Uterus (tissue), 4 donors: ENCODE measurements around the gene GNG11. TPM values are rescaled to one million over a fixed set of nuclear protein-coding genes. Genes with fewer than 3 reads are reported as not detected.

Source experiments
- DNase-seq, 2 donors: peaks; one replicate each; pipeline ENCODE4 v3.0.0-alpha.2; 2019 to 2020
- H3K27ac ChIP-seq, 2 donors: fragments of 200-600 bp; sonication (generic); 1 replicate in 1 of 2; 2 replicates in 1 of 2; pipeline ENCODE4 v1.5.1; 2016 to 2018
- H3K27me3 ChIP-seq, 2 donors: fragments of 200-600 bp; sonication (generic); one replicate each; pipeline ENCODE4 v1.5.1; 2018 to 2019; ENCODE audit warnings: control low read depth in 1 of 2
- H3K36me3 ChIP-seq, 2 donors: fragments of 200-600 bp; sonication (generic); one replicate each; pipeline ENCODE4 v1.5.1; 2019; ENCODE audit warnings: control low read depth in 1 of 2
- H3K4me1 ChIP-seq, 2 donors: fragments of 200-600 bp; sonication (generic); one replicate each; pipeline ENCODE4 v1.5.1; 2018 to 2019; ENCODE audit warnings: control low read depth in 1 of 2
- H3K4me3 ChIP-seq, 2 donors: fragments of 200-600 bp; sonication (generic); 1 replicate in 1 of 2; 2 replicates in 1 of 2; pipeline ENCODE4 v1.5.1; 2018 to 2019; ENCODE audit warnings: mild to moderate bottlenecking in 1 of 2
- H3K9me3 ChIP-seq, 2 donors: fragments of 200-600 bp; sonication (generic); one replicate each; pipeline ENCODE4 v1.5.1; 2019; ENCODE audit warnings: control low read depth in 1 of 2
- CTCF ChIP-seq, 4 experiments: fragments of 200-600 bp in 2 of 4; fragments of 450-650 bp in 2 of 4; sonication (generic) in 2 of 4; IDR thresholded peaks; one replicate each; pipeline ENCODE4 v1.5.1; 2016 to 2019; ENCODE audit warnings: antibody characterized with exemption in 4 of 4, mild to moderate bottlenecking in 2 of 4, moderate library complexity in 1 of 4
- POLR2A ChIP-seq, 2 donors: fragments of 450-650 bp; IDR thresholded peaks; one replicate each; pipeline ENCODE4 v1.6.1; 2016; ENCODE audit warnings: antibody characterized with exemption in 2 of 2, mild to moderate bottlenecking in 1 of 2, moderate library complexity in 1 of 2
- intact Hi-C: fragments of 100-400 bp; cut with DNase I; formaldehyde crosslinking; loops from one replicate; pipeline ENCODE4 v1.15.1; 2023; ENCODE audit warnings: low total_unique reads
- total RNA-seq, 4 donors: library from RNA; depleted of rRNA in 3 of 4; stranded (reverse); fragments of >200 nt in 3 of 4; gene quantifications; one replicate each; pipeline versions ENCODE4 v1.1.0 to v1.2.4, GENCODE V29; 2014 to 2023
- donor health status: DM: yes; HTN: yes; CAD: no.

The GNG11 gene
- total RNA-seq, 4 donors from 2014 or later, result 33.0 to 75.9 (median 49.0) TPM

- intact Hi-C loops, result no loop called here
- no peaks in the 10 kb centered on the region for H3K4me1 ChIP-seq
- H3K27me3 ChIP-seq, result no peaks in the 10 kb centered on the region
- H3K9me3 ChIP-seq, result no peaks in the 10 kb centered on the region
- no peak overlapping the region for H3K4me3 ChIP-seq
- DNase-seq, result no peak
- TF ChIP-seq CTCF (IDR thresholded peaks at IDR 0.05) (no peak), POLR2A (IDR thresholded peaks at IDR 0.05) (no peak)
- peak overlapping the region in 1 of 2 donors; percentile 61 for H3K27ac ChIP-seq
- H3K36me3 ChIP-seq, result no peaks in the 10 kb centered on the region
Measured at GRCh38 chr7:93943816-93944540, 22.4 kb downstream of the GNG11 start.

- Histone ChIP-seq H3K36me3 (no peaks in the 10 kb centered on the region), H3K27me3 (no peaks in the 10 kb centered on the region), H3K27ac (peak overlapping the region in 1 of 2 donors; percentile 61), H3K4me3 (no peak overlapping the region), H3K9me3 (no peaks in the 10 kb centered on the region), H3K4me1 (no peaks in the 10 kb centered on the region)
- intact Hi-C loops, result no loop called here
- no peak for DNase-seq
- peak in 1 of 2 donors; percentile 28 for TF ChIP-seq POLR2A (IDR thresholded peaks at IDR 0.05)
- no peak for TF ChIP-seq CTCF (IDR thresholded peaks at IDR 0.05)
Measured at GRCh38 chr7:93944673-93945072, 23.1 kb downstream of the GNG11 start.

- Histone ChIP-seq H3K27me3 (no peaks in the 10 kb centered on the region), H3K27ac (peak overlapping the region; percentile 6 to 61)
- intact Hi-C loops, result no loop called here
Measured at GRCh38 chr7:93945083-93945482, 23.5 kb downstream of the GNG11 start.

GRCh38 chr7:93945756-93946535, 24.4 kb downstream of the GNG11 start:
- Histone ChIP-seq H3K36me3 (no peaks in the 10 kb centered on the region), H3K27ac (peak overlapping the region in 1 of 2 donors; percentile 61), H3K9me3 (no peaks in the 10 kb centered on the region), H3K27me3 (no peaks in the 10 kb centered on the region), H3K4me1 (no peaks in the 10 kb centered on the region), H3K4me3 (no peak overlapping the region)
- no peak for DNase-seq
- intact Hi-C loops, result no loop called here
- TF ChIP-seq CTCF (IDR thresholded peaks at IDR 0.05) (no peak), POLR2A (IDR thresholded peaks at IDR 0.05) (no peak)

More at GRCh38 chr7:93945083-93945482, 23.5 kb downstream of the GNG11 start:
- H3K4me3 ChIP-seq, result no peak overlapping the region
- DNase-seq, result no peak
- no peaks in the 10 kb centered on the region for H3K9me3 ChIP-seq
- TF ChIP-seq CTCF (IDR thresholded peaks at IDR 0.05) (no peak), POLR2A (IDR thresholded peaks at IDR 0.05) (no peak)
- no peaks in the 10 kb centered on the region for H3K4me1 ChIP-seq
- no peaks in the 10 kb centered on the region for H3K36me3 ChIP-seq

GRCh38 chr7:93948106-93948505, 26.6 kb downstream of the GNG11 start:
- intact Hi-C loops, result no loop called here
- Histone ChIP-seq H3K4me3 (no peak overlapping the region), H3K4me1 (no peaks in the 10 kb centered on the region), H3K9me3 (no peaks in the 10 kb centered on the region), H3K36me3 (no peaks in the 10 kb centered on the region), H3K27ac (no peak overlapping the region), H3K27me3 (no peaks in the 10 kb centered on the region)
- no peak for DNase-seq
- TF ChIP-seq POLR2A (IDR thresholded peaks at IDR 0.05) (no peak), CTCF (IDR thresholded peaks at IDR 0.05) (no peak)
